IPS-18c (cell line): ENCODE measurements around the gene CCT3.

Source experiments
- H3K4me3 ChIP-seq: 2 replicates; pipeline ENCODE4 v1.7.0; 2013; ENCODE audit warnings: low read depth, mild to moderate bottlenecking, low read length, moderate library complexity; ENCODE audit not compliant: insufficient read depth
- H3K9me3 ChIP-seq: one replicate; pipeline ENCODE4 v1.6.1; 2013; ENCODE audit warnings: mild to moderate bottlenecking, low read length, moderate library complexity; ENCODE audit not compliant: control insufficient read depth, insufficient read depth

Gene CCT3

GRCh38 chr1:156266051-156266450, 72.0 kb downstream of the CCT3 start:
- no peaks in the 10 kb centered on the region for H3K9me3 ChIP-seq

GRCh38 chr1:156263288-156263655, 74.8 kb downstream of the CCT3 start:
- H3K9me3 ChIP-seq, result no peaks in the 10 kb centered on the region

More at GRCh38 chr1:156266051-156266450, 72.0 kb downstream of the CCT3 start:
- no peak overlapping the region for H3K4me3 ChIP-seq

GRCh38 chr1:156262461-156263287, 75.4 kb downstream of the CCT3 start:
- no peak overlapping the region for H3K4me3 ChIP-seq
- no peaks in the 10 kb centered on the region for H3K9me3 ChIP-seq

More at GRCh38 chr1:156263288-156263655, 74.8 kb downstream of the CCT3 start:
- no peak overlapping the region for H3K4me3 ChIP-seq

- Histone ChIP-seq H3K4me3 (no peak overlapping the region), H3K9me3 (peaks cover 2% of the 10 kb centered on the region)
These were observed 77.2 kb downstream of the CCT3 start for GRCh38 chr1:156260896-156261295.

- H3K9me3 ChIP-seq, result peaks cover 2% of the 10 kb centered on the region
- no peak overlapping the region for H3K4me3 ChIP-seq
These were observed 78.3 kb downstream of the CCT3 start for GRCh38 chr1:156259805-156260204.
